Measurements from ENCODE around the gene OR4K5. TPM values are rescaled to one million over a fixed set of nuclear protein-coding genes. Genes with fewer than 3 reads are reported as not detected.
"Not testable (repeated sequence)": the region's sequence is repeated elsewhere in the genome, so short reads cannot be mapped to it uniquely, and the experiment has no call there.

The OR4K5 gene
- total RNA-seq, 1 experiment from 2014 or later = not detected

DNA sequence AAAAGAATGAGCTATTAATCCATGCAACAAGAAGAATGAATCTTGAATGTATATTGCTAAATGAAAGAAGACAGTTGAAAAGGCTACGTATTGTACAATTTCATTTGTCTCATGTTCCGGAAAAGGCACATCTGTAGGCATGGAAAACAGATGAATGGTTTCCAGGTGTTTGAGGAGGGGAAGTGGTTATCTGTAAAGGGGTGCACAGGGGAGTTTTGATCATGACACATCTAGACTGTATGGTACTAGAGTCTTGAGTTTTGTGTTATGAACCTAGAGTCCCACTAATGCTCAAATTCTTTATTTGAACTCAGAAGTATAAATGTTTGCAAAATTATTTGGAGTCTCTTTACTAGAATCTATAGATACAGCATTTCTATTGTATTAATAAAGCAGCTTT is 49.3 kb downstream of the OR4K5 start:
- not testable (repeated sequence) for H3K27me3 ChIP-seq, DNase-seq, H3K9me3 ChIP-seq, H3K36me3 ChIP-seq, H3K4me3 ChIP-seq

Other genes with a start within 250 kb of the OR4K5 start
- not detected in 2 replicates for gene OR11H2, start 206.7 kb upstream of the OR4K5 start, total RNA-seq (2014; rRNA removed; shearing (Covaris generic); ENCODE audit: low replicate concordance)
- gene OR4Q3, start 177.0 kb upstream of the OR4K5 start, total RNA-seq (2014; rRNA removed; shearing (Covaris generic); ENCODE audit: low replicate concordance) = not detected in 2 replicates
- not detected in 2 replicates for gene OR4M1, start 147.1 kb upstream of the OR4K5 start, total RNA-seq (2014; rRNA removed; shearing (Covaris generic); ENCODE audit: low replicate concordance)
- gene OR4N2, start 116.8 kb upstream of the OR4K5 start, total RNA-seq (2014; rRNA removed; shearing (Covaris generic); ENCODE audit: low replicate concordance) = not detected in 2 replicates
- not detected in 2 replicates for gene OR4K2, start 45.5 kb upstream of the OR4K5 start, total RNA-seq (2014; rRNA removed; shearing (Covaris generic); ENCODE audit: low replicate concordance)
- gene OR4K1, start 10.3 kb downstream of the OR4K5 start, total RNA-seq (2014; rRNA removed; shearing (Covaris generic); ENCODE audit: low replicate concordance) = not detected in 2 replicates
- gene OR4K15, start 55.0 kb downstream of the OR4K5 start, total RNA-seq (2014; rRNA removed; shearing (Covaris generic); ENCODE audit: low replicate concordance) = not detected in 2 replicates
- gene OR4Q2, start 81.6 kb downstream of the OR4K5 start, total RNA-seq (2014; rRNA removed; shearing (Covaris generic); ENCODE audit: low replicate concordance) = not detected in 2 replicates
- not detected in 2 replicates for gene OR4K14, start 98.7 kb downstream of the OR4K5 start, total RNA-seq (2014; rRNA removed; shearing (Covaris generic); ENCODE audit: low replicate concordance)
- not detected in 2 replicates for gene OR4K13, start 115.4 kb downstream of the OR4K5 start, total RNA-seq (2014; rRNA removed; shearing (Covaris generic); ENCODE audit: low replicate concordance)
- not detected in 2 replicates for gene OR4L1, start 139.4 kb downstream of the OR4K5 start, total RNA-seq (2014; rRNA removed; shearing (Covaris generic); ENCODE audit: low replicate concordance)
- gene OR4K17, start 190.1 kb downstream of the OR4K5 start, total RNA-seq (2014; rRNA removed; shearing (Covaris generic); ENCODE audit: low replicate concordance) = not detected in 2 replicates
- gene OR4N5, start 218.2 kb downstream of the OR4K5 start, total RNA-seq (2014; rRNA removed; shearing (Covaris generic); ENCODE audit: low replicate concordance) = not detected in 2 replicates